ENCODE data around the gene HGS. TPM values are rescaled to one million over a fixed set of nuclear protein-coding genes. Genes with fewer than 3 reads are reported as not detected.

The HGS gene
- total RNA-seq, 2 donors from 2014 or later, result 93.8 to 108 TPM

DNA sequence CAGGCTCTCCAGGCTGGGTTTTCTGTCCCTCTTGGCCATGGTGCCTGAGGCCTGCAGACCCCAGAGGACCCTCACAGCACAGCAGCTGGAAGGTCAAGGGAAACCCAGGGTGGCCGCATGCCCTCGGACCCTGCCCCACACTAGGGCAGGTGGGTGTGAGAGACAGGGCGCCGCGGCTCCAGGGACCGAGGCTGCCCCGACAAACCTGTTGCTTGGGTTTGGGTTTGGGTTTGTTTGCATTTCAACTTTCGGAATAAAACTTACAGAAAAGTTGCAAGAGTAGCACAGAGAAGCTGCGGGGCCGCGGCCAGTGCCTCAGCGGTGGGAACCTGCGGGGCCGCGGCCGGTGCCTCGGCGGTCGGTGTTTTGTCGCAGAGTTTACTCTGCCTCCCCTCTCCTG, 7.8 kb downstream of the HGS start:
- TF ChIP-seq, protein P1, sequence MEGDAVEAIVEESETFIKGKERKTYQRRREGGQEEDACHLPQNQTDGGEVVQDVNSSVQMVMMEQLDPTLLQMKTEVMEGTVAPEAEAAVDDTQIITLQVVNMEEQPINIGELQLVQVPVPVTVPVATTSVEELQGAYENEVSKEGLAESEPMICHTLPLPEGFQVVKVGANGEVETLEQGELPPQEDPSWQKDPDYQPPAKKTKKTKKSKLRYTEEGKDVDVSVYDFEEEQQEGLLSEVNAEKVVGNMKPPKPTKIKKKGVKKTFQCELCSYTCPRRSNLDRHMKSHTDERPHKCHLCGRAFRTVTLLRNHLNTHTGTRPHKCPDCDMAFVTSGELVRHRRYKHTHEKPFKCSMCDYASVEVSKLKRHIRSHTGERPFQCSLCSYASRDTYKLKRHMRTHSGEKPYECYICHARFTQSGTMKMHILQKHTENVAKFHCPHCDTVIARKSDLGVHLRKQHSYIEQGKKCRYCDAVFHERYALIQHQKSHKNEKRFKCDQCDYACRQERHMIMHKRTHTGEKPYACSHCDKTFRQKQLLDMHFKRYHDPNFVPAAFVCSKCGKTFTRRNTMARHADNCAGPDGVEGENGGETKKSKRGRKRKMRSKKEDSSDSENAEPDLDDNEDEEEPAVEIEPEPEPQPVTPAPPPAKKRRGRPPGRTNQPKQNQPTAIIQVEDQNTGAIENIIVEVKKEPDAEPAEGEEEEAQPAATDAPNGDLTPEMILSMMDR (IDR thresholded peaks at IDR 0.05), result no peak
- Histone ChIP-seq H3K4me3 (no peak overlapping the region), H3K27me3 (replicated peaks; ENCODE audit: insufficient read depth) (no peaks in the 10 kb centered on the region), H3K4me1 (ENCODE audit: control insufficient read depth in 1 of 2, low read depth in 2 of 2) (no peaks in the 10 kb centered on the region), H3K36me3 (peaks cover 87% of the 10 kb centered on the region), H3K27ac (no peak overlapping the region), H3K9me3 (no peaks in the 10 kb centered on the region)
- ATAC-seq (ENCODE audit: insufficient number of reproducible peaks, low FRiP score, low read depth), result no peak
- no peak for DNase-seq (ENCODE audit: low spot score)

- TF ChIP-seq, protein P1 (IDR thresholded peaks at IDR 0.05), result no peak
- no peaks in the 10 kb centered on the region for H3K9me3 ChIP-seq
- no peak overlapping the region for H3K4me3 ChIP-seq
- H3K27me3 ChIP-seq (replicated peaks; ENCODE audit: insufficient read depth), result no peaks in the 10 kb centered on the region
- H3K36me3 ChIP-seq, result peaks cover 87% of the 10 kb centered on the region
- no peaks in the 10 kb centered on the region for H3K4me1 ChIP-seq (ENCODE audit: control insufficient read depth in 1 of 2, low read depth in 2 of 2)
- ATAC-seq (ENCODE audit: insufficient number of reproducible peaks, low FRiP score, low read depth) (no peak), DNase-seq (ENCODE audit: low spot score) (no peak)
- no peak overlapping the region for H3K27ac ChIP-seq
These were observed 9.8 kb downstream of the HGS start for GRCh38 chr17:81693509-81694210.

DNA sequence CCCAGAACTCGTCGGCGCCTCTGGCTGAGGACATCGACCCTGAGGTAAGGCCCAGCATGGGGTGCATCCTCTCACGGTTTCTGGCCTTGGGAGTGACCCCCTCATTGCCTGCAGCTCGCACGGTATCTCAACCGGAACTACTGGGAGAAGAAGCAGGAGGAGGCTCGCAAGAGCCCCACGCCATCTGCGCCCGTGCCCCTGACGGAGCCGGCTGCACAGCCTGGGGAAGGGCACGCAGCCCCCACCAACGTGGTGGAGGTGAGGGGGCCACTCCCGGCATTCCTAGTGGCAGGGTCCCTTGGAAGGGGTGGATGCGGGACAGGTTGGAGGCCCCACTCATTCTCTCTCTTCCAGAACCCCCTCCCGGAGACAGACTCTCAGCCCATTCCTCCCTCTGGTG, 11.0 kb downstream of the HGS start:
- Histone ChIP-seq H3K9me3 (no peaks in the 10 kb centered on the region), H3K4me3 (no peak overlapping the region), H3K4me1 (ENCODE audit: control insufficient read depth in 1 of 2, low read depth in 2 of 2) (no peaks in the 10 kb centered on the region), H3K27ac (no peak overlapping the region), H3K27me3 (replicated peaks; ENCODE audit: insufficient read depth) (no peaks in the 10 kb centered on the region), H3K36me3 (peaks cover 77% of the 10 kb centered on the region)
- DNase-seq (ENCODE audit: low spot score), result no peak
- TF ChIP-seq, protein P1 (IDR thresholded peaks at IDR 0.05), result no peak
- no peak for ATAC-seq (ENCODE audit: insufficient number of reproducible peaks, low FRiP score, low read depth)

DNA sequence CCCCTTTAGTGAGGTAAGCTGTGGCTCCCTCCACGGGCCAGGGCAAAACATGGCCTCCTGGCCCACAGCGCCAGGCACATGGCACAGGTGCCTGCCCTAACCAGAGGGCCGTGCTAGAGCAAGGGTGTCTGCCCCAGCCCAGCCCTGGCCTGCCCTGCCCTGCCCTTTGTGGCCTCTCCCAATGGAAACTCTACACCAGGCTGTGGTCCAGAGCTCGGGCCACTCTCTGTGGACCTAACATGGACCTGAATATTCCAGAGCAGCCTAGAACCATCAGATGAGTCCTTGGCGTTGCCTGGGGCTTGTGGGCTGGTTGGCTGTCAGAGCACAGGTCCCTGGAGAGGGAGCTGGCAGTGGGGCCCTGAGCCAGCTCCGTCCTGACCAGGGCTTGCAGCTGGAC, 11.4 kb downstream of the HGS start:
- H3K27me3 ChIP-seq (replicated peaks; ENCODE audit: insufficient read depth), result no peaks in the 10 kb centered on the region
- no peak overlapping the region for H3K27ac ChIP-seq
- H3K36me3 ChIP-seq, result peaks cover 75% of the 10 kb centered on the region
- DNase-seq (ENCODE audit: low spot score) (no peak), ATAC-seq (ENCODE audit: insufficient number of reproducible peaks, low FRiP score, low read depth) (no peak)
- TF ChIP-seq, protein P1 (IDR thresholded peaks at IDR 0.05), result no peak
- no peaks in the 10 kb centered on the region for H3K9me3 ChIP-seq
- no peak overlapping the region for H3K4me3 ChIP-seq
- no peaks in the 10 kb centered on the region for H3K4me1 ChIP-seq (ENCODE audit: control insufficient read depth in 1 of 2, low read depth in 2 of 2)

- no peak overlapping the region for H3K27ac ChIP-seq
- peaks cover 72% of the 10 kb centered on the region for H3K36me3 ChIP-seq
- TF ChIP-seq, protein P1 (IDR thresholded peaks at IDR 0.05), result no peak
- ATAC-seq (ENCODE audit: insufficient number of reproducible peaks, low FRiP score, low read depth) (no peak), DNase-seq (ENCODE audit: low spot score) (no peak)
- no peaks in the 10 kb centered on the region for H3K27me3 ChIP-seq (replicated peaks; ENCODE audit: insufficient read depth)
- no peak overlapping the region for H3K4me3 ChIP-seq
- H3K4me1 ChIP-seq (ENCODE audit: control insufficient read depth in 1 of 2, low read depth in 2 of 2), result no peaks in the 10 kb centered on the region
- H3K9me3 ChIP-seq, result no peaks in the 10 kb centered on the region
These were observed 12.0 kb downstream of the HGS start for GRCh38 chr17:81695801-81696200.
